Endothelial cell of umbilical vein (primary cell): Measurements from ENCODE around the gene CDK12.

Source experiments
- POLR2A ChIP-seq: IDR thresholded peaks from 2 replicates; pipeline ENCODE4 v1.6.1; 2012; ENCODE audit warnings: low read depth, mild to moderate bottlenecking, control low read depth, low read length
- TF ChIP-seq, protein P1 (sequence below), 2 donors: IDR thresholded peaks; 1 replicate in 1 of 2; 2 replicates in 1 of 2; pipeline ENCODE4 v1.5.1; 2011; ENCODE audit warnings: low read length in 2 of 2, mild to moderate bottlenecking in 2 of 2, moderate library complexity in 2 of 2, control low read depth in 1 of 2, inconsistent platforms in 1 of 2, low read depth in 1 of 2; ENCODE audit not compliant: insufficient read depth in 1 of 2; ENCODE audit errors: extremely low read depth in 1 of 2

DNA sequence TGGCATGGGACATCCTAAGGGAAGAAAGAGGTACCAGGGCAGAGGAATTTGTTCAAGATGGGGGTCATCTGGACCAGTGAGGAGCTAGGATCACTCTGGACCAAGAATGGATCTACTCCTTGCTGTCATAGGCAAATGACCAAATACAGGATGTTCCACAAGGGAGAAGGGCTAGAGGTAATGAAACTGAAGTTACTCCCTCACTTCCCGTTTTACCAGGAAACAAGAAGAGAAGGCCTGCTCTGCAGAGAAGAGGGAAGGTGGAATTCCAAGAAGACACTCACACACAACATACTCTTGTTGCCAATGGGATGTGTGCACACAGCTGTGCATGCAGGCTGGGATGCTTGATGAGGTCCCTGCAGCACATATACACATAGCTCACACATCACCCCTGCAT is 107.8 kb downstream of the CDK12 start:
- TF ChIP-seq, protein P1, sequence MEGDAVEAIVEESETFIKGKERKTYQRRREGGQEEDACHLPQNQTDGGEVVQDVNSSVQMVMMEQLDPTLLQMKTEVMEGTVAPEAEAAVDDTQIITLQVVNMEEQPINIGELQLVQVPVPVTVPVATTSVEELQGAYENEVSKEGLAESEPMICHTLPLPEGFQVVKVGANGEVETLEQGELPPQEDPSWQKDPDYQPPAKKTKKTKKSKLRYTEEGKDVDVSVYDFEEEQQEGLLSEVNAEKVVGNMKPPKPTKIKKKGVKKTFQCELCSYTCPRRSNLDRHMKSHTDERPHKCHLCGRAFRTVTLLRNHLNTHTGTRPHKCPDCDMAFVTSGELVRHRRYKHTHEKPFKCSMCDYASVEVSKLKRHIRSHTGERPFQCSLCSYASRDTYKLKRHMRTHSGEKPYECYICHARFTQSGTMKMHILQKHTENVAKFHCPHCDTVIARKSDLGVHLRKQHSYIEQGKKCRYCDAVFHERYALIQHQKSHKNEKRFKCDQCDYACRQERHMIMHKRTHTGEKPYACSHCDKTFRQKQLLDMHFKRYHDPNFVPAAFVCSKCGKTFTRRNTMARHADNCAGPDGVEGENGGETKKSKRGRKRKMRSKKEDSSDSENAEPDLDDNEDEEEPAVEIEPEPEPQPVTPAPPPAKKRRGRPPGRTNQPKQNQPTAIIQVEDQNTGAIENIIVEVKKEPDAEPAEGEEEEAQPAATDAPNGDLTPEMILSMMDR (IDR thresholded peaks at IDR 0.05; ENCODE audit: extremely low read depth in 1 of 2, insufficient read depth in 1 of 2, low read depth in 1 of 2, low read length in 2 of 2): no peak
- TF ChIP-seq POLR2A: no peak
